MCF 10A (cell line): ENCODE data around the gene OBP2A. TPM values are rescaled to one million over a fixed set of nuclear protein-coding genes. Genes with fewer than 3 reads are reported as not detected.
"Not testable (repeated sequence)": the region's sequence is repeated elsewhere in the genome, so short reads cannot be mapped to it uniquely, and the experiment has no call there.

ENCODE experiments used
- BruUV-seq: library from RNA; stranded (reverse); fragments of 400-500 nt; replicated peaks from 2 replicates; lab custom pipeline; 2021; lab: Mats Ljungman, UMichigan
- CTCF ChIA-PET: fragments of 300-600 bp; sonication (Branson Sonifier 250); formaldehyde crosslinking; extraction: SDS; loops from one replicate; lab custom pipeline; 2021; ENCODE audit warnings: antibody characterized with exemption, inconsistent platforms; lab: Yijun Ruan, JAX
- POLR2A ChIA-PET: fragments of 300-600, 350-650 bp; sonication (Branson Sonifier 250); formaldehyde crosslinking; extraction: SDS; loops from one replicate; lab custom pipeline; 2020; ENCODE audit warnings: antibody characterized with exemption, inconsistent platforms; lab: Yijun Ruan, JAX
- DNase-seq: peaks from one replicate; pipeline ENCODE4 v3.0.0-alpha.2; 2018; ENCODE audit not compliant: unreplicated experiment
- H3K27ac Mint-ChIP-seq: one replicate; pipeline ENCODE4 v1.8.0; 2022; ENCODE audit warnings: mild to moderate bottlenecking, low read depth, mixed read lengths; ENCODE audit not compliant: unreplicated experiment
- H3K27me3 Mint-ChIP-seq: one replicate; pipeline ENCODE4 v1.8.0; 2022; ENCODE audit warnings: mixed read lengths; ENCODE audit not compliant: insufficient read depth, unreplicated experiment
- H3K36me3 Mint-ChIP-seq: one replicate; pipeline ENCODE4 v1.8.0; 2022; ENCODE audit warnings: mild to moderate bottlenecking, moderate library complexity, mixed read lengths; ENCODE audit not compliant: insufficient read depth, unreplicated experiment
- H3K4me1 Mint-ChIP-seq: one replicate; pipeline ENCODE4 v1.8.0; 2022; ENCODE audit warnings: mixed read lengths; ENCODE audit not compliant: insufficient read depth, unreplicated experiment
- H3K4me3 Mint-ChIP-seq: one replicate; pipeline ENCODE4 v1.8.0; 2022; ENCODE audit warnings: mild to moderate bottlenecking, moderate library complexity, mixed read lengths; ENCODE audit not compliant: unreplicated experiment
- H3K9me3 Mint-ChIP-seq: one replicate; pipeline ENCODE4 v1.8.0; 2022; ENCODE audit warnings: mixed read lengths; ENCODE audit not compliant: unreplicated experiment
- CTCF ChIP-seq: fragments of 200-600 bp; IDR thresholded peaks from one replicate; pipeline ENCODE4 v1.8.0; 2022; ENCODE audit warnings: antibody characterized with exemption, mild to moderate bottlenecking; ENCODE audit not compliant: unreplicated experiment
- intact Hi-C: fragments of 100-400 bp; cut with micrococcal nuclease; formaldehyde crosslinking; loops from 2 replicates; pipeline ENCODE4 v1.14.1; 2022
- total RNA-seq: library from RNA; stranded (reverse); gene quantifications from 2 replicates; pipeline ENCODE4 v1.2.3, GENCODE V29; 2022

OBP2A gene
- total RNA-seq, 1 experiment from 2014 or later = not detected

- intact Hi-C loops = no loop called here
- ChIA-PET POLR2A (no interaction called here), CTCF (no interaction called here)
- H3K4me3 Mint-ChIP-seq = no peak overlapping the region
- DNase-seq = no peak
- H3K27me3 Mint-ChIP-seq = peaks cover 51% of the 10 kb centered on the region
- no peaks in the 10 kb centered on the region for H3K4me1 Mint-ChIP-seq
- BruUV-seq = no TSS peak
- no peak for TF ChIP-seq CTCF
- no peak overlapping the region for H3K27ac Mint-ChIP-seq
- no peaks in the 10 kb centered on the region for H3K9me3 Mint-ChIP-seq
- H3K36me3 Mint-ChIP-seq = no peaks in the 10 kb centered on the region
Observed at GRCh38 chr9:135533113-135533512, 12.8 kb upstream of the OBP2A start.

GRCh38 chr9:135533674-135534073 is 12.3 kb upstream of the OBP2A start:
- no peak overlapping the region for H3K27ac Mint-ChIP-seq

GRCh38 chr9:135534192-135534711 is 11.7 kb upstream of the OBP2A start:
- H3K36me3 Mint-ChIP-seq, CTCF ChIA-PET, POLR2A ChIA-PET, H3K9me3 Mint-ChIP-seq, BruUV-seq, H3K27ac Mint-ChIP-seq, H3K4me1 Mint-ChIP-seq, DNase-seq, H3K4me3 Mint-ChIP-seq, intact Hi-C loops: not testable (repeated sequence)
- peaks cover 62% of the 10 kb centered on the region for H3K27me3 Mint-ChIP-seq

More at GRCh38 chr9:135533674-135534073, 12.3 kb upstream of the OBP2A start:
- TF ChIP-seq CTCF = no peak
- ChIA-PET CTCF (no interaction called here), POLR2A (no interaction called here)
- no peaks in the 10 kb centered on the region for H3K36me3 Mint-ChIP-seq
- intact Hi-C loops = no loop called here
- no TSS peak for BruUV-seq
- no peaks in the 10 kb centered on the region for H3K4me1 Mint-ChIP-seq
- DNase-seq = no peak
- no peak overlapping the region for H3K4me3 Mint-ChIP-seq
- no peaks in the 10 kb centered on the region for H3K9me3 Mint-ChIP-seq
- peaks cover 57% of the 10 kb centered on the region for H3K27me3 Mint-ChIP-seq

- DNase-seq, intact Hi-C loops, CTCF ChIA-PET, POLR2A ChIA-PET, BruUV-seq, H3K4me3 Mint-ChIP-seq, H3K9me3 Mint-ChIP-seq, H3K4me1 Mint-ChIP-seq, H3K27ac Mint-ChIP-seq, H3K36me3 Mint-ChIP-seq: not testable (repeated sequence)
- peaks cover 68% of the 10 kb centered on the region for H3K27me3 Mint-ChIP-seq
Observed at GRCh38 chr9:135534826-135535225, 11.1 kb upstream of the OBP2A start.

GRCh38 chr9:135535631-135536030 is 10.3 kb upstream of the OBP2A start:
- POLR2A ChIA-PET = not testable (repeated sequence)
- peaks cover 68% of the 10 kb centered on the region for H3K27me3 Mint-ChIP-seq

More at GRCh38 chr9:135535631-135536030, 10.3 kb upstream of the OBP2A start:
- H3K27ac Mint-ChIP-seq, H3K9me3 Mint-ChIP-seq, CTCF ChIA-PET, DNase-seq, H3K4me3 Mint-ChIP-seq, H3K4me1 Mint-ChIP-seq, H3K36me3 Mint-ChIP-seq, intact Hi-C loops, BruUV-seq: not testable (repeated sequence)
